Osteoblast (primary cell): ENCODE data around the gene EIF2S2. TPM values are rescaled to one million over a fixed set of nuclear protein-coding genes. Genes with fewer than 3 reads are reported as not detected.

Experiments used
- DNase-seq: peaks from one replicate; pipeline ENCODE4 v3.0.0; 2011; ENCODE audit warnings: low spot score, mixed read lengths; ENCODE audit not compliant: insufficient read length; ENCODE audit errors: missing footprints
- H2AFZ ChIP-seq: 2 replicates; pipeline ENCODE4 v1.6.0; 2011; ENCODE audit warnings: mild to moderate bottlenecking, low read length
- H3K27ac ChIP-seq: 2 replicates; pipeline ENCODE4 v1.5.1; 2011; ENCODE audit warnings: mild to moderate bottlenecking, low read depth, low read length, moderate library complexity
- H3K27me3 ChIP-seq: 2 replicates; pipeline ENCODE4 v1.6.0; 2012; ENCODE audit warnings: mild to moderate bottlenecking, control low read depth, inconsistent platforms, low read length, moderate library complexity; ENCODE audit not compliant: insufficient read depth
- H3K36me3 ChIP-seq: 2 replicates; pipeline ENCODE4 v1.5.1; 2011; ENCODE audit warnings: mild to moderate bottlenecking, low read length, control low read depth, moderate library complexity; ENCODE audit not compliant: insufficient read depth
- H3K4me1 ChIP-seq: 2 replicates; pipeline ENCODE4 v1.5.1; 2011; ENCODE audit warnings: mild to moderate bottlenecking, low read length, control low read depth, moderate library complexity; ENCODE audit not compliant: insufficient read depth
- H3K4me2 ChIP-seq: 2 replicates; pipeline ENCODE4 v1.6.0; 2011; ENCODE audit warnings: mild to moderate bottlenecking, low read length; ENCODE audit not compliant: insufficient read depth
- H3K4me3 ChIP-seq: fragments of 200-600 bp; sonication (generic); 3 replicates; pipeline ENCODE4 v1.5.1; 2012; ENCODE audit warnings: mild to moderate bottlenecking, low read length, inconsistent platforms; ENCODE audit not compliant: insufficient read depth
- H3K79me2 ChIP-seq: 2 replicates; pipeline ENCODE4 v1.6.0; 2012; ENCODE audit warnings: mild to moderate bottlenecking, low read length, control low read depth, inconsistent platforms; ENCODE audit not compliant: insufficient read depth
- H3K9me3 ChIP-seq: 2 replicates; pipeline ENCODE4 v1.5.1; 2011; ENCODE audit warnings: low read depth, low read length, control low read depth
- H4K20me1 ChIP-seq: 2 replicates; pipeline ENCODE4 v1.6.0; 2012; ENCODE audit warnings: mild to moderate bottlenecking, low read length, control low read depth; ENCODE audit not compliant: insufficient read depth
- total RNA-seq: library from RNA; depleted of rRNA; stranded (reverse); fragments of >200 nt; gene quantifications from 2 replicates; pipeline ENCODE4 v1.2.3, GENCODE V29; 2012
- TF ChIP-seq, protein P1 (sequence below): IDR thresholded peaks from 2 replicates; pipeline ENCODE4 v1.5.1; 2011; ENCODE audit warnings: mild to moderate bottlenecking, low read depth, low read length, moderate library complexity; ENCODE audit errors: extremely low read depth

Gene EIF2S2
- total RNA-seq, 1 donor: 148 TPM

DNA sequence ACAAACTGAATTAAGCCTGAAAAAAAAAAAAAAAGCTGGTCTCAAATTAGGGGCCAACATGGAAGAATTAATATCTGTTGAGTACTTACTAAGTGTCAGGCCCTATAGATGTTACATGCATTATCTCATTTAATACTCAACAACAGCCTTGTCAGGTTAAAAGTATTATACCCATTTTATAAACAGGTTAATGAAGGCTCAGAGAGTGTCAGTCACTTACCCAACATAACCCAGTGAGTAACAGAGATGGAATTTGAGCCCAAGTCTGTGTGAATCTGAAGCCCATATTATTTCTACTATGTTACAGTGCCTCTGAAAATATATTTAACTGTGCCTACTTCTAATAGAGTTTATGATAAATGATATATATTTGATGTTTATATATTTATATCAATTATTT, 11.3 kb upstream of the EIF2S2 start:
- Histone ChIP-seq H4K20me1 (no peaks in the 10 kb centered on the region), H3K27ac (no peak overlapping the region), H3K4me3 (no peak overlapping the region), H3K79me2 (no peaks in the 10 kb centered on the region), H3K4me2 (no peak overlapping the region), H3K27me3 (peaks cover 10% of the 10 kb centered on the region), H3K9me3 (no peaks in the 10 kb centered on the region), H3K4me1 (no peaks in the 10 kb centered on the region), H2AFZ (no peak overlapping the region), H3K36me3 (no peaks in the 10 kb centered on the region)
- TF ChIP-seq, protein P1, sequence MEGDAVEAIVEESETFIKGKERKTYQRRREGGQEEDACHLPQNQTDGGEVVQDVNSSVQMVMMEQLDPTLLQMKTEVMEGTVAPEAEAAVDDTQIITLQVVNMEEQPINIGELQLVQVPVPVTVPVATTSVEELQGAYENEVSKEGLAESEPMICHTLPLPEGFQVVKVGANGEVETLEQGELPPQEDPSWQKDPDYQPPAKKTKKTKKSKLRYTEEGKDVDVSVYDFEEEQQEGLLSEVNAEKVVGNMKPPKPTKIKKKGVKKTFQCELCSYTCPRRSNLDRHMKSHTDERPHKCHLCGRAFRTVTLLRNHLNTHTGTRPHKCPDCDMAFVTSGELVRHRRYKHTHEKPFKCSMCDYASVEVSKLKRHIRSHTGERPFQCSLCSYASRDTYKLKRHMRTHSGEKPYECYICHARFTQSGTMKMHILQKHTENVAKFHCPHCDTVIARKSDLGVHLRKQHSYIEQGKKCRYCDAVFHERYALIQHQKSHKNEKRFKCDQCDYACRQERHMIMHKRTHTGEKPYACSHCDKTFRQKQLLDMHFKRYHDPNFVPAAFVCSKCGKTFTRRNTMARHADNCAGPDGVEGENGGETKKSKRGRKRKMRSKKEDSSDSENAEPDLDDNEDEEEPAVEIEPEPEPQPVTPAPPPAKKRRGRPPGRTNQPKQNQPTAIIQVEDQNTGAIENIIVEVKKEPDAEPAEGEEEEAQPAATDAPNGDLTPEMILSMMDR: no peak
- DNase-seq: no peak

DNA sequence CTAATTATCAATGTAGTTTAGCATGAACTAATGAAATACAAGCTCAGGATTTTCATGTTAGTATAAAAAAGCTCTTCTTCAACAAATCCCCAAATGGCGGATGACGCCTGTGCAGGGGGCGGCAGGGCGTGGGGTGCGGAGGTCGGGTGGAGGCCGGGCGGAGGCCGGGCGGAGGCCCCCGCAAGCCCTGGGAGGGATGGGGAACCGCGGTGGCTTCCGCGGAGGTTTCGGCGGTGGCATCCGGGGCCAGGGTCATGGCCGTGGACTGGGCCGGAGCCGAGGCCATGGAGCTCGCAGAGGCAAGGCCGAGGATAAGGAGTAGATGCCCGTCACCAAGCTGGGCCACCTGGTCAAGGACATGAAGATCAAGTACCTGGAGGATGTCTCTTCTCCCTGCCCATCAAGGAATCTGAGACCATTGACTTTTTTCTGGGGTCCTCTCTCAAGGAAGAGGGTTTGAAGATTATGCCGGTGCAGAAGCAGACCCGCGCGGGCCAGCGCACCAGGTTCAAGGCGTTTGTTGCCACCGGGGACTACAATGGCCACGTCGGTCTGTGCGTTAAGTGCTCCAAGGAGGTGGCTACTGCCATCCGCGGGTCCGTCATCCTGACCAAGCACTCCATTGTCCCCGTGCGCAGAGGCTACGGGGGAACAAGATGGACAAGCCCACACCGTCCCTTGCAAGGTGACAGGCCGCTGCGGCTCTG, 10.4 kb upstream of the EIF2S2 start:
- Histone ChIP-seq H3K27me3 (peaks cover 10% of the 10 kb centered on the region), H3K9me3 (no peaks in the 10 kb centered on the region), H3K27ac (no peak overlapping the region), H3K36me3 (no peaks in the 10 kb centered on the region), H2AFZ (no peak overlapping the region), H3K4me3 (no peak overlapping the region), H3K4me1 (no peaks in the 10 kb centered on the region), H3K4me2 (no peak overlapping the region), H4K20me1 (no peaks in the 10 kb centered on the region), H3K79me2 (no peaks in the 10 kb centered on the region)
- no peak for DNase-seq
- TF ChIP-seq, protein P1: no peak

DNA sequence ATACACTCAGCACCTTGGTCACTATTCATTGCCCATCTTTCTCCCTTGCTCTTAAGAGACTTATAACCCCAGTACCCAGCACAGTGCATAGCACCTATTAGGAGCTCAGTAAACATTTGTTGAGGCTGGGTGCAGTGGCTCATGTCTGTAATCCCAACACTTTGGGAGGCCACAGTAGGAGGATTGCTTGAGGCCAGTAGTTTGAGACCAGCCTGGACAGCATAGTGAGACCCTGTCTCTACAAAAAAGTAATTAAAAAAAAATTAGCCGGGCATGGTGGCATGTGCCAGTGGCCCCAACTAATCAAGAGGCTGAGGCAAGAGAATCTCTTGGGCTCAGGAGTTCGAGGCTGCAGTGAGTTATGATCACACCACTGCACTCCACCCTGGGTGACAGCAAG, 8.2 kb upstream of the EIF2S2 start:
- DNase-seq: no peak
- Histone ChIP-seq H3K4me3 (no peak overlapping the region), H3K27ac (no peak overlapping the region), H3K79me2 (no peaks in the 10 kb centered on the region), H3K36me3 (no peaks in the 10 kb centered on the region), H3K4me1 (no peaks in the 10 kb centered on the region), H3K4me2 (no peak overlapping the region), H3K9me3 (no peaks in the 10 kb centered on the region), H2AFZ (no peak overlapping the region), H4K20me1 (no peaks in the 10 kb centered on the region), H3K27me3 (peaks cover 13% of the 10 kb centered on the region)
- TF ChIP-seq, protein P1: no peak

DNA sequence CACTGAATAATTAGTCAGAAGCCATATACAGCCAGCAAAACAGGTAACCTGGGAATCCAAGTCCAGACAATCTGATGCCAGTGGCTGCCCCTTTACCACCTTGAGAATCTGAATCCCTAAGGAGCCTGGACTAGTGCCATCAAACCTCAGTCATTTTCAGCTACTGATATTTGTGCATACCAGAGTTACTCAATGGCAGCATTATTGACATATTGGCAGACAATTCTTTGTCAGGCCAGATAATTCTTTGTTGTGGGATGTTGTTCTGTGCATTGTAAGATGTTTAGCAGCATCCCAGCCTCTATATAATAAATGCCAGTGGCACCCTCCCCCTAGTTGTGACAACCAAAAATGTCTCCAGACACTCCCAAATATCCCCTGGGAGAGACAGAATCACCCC, 3.2 kb upstream of the EIF2S2 start:
- no peak overlapping the region for H3K4me2 ChIP-seq
- no peak for DNase-seq
- TF ChIP-seq, protein P1: no peak

More for the DNA sequence above, 3.2 kb upstream of the EIF2S2 start:
- Histone ChIP-seq H4K20me1 (peaks cover 15% of the 10 kb centered on the region), H2AFZ (no peak overlapping the region), H3K36me3 (peaks cover 1% of the 10 kb centered on the region), H3K4me1 (peaks cover 12% of the 10 kb centered on the region), H3K4me3 (no peak overlapping the region), H3K27me3 (peaks cover 13% of the 10 kb centered on the region), H3K79me2 (peaks cover 18% of the 10 kb centered on the region), H3K27ac (no peak overlapping the region), H3K9me3 (no peaks in the 10 kb centered on the region)
